GM19324 (cell line): ENCODE results near the gene POLR2F.
"Not testable (repeated sequence)": the region's sequence is repeated elsewhere in the genome, so short reads cannot be mapped to it uniquely, and the experiment has no call there.

Source experiments
- ATAC-seq: cut with Tn5 transposase; IDR thresholded peaks from one replicate; pipeline ENCODE4 v1.9.1; 2021; ENCODE audit warnings: mild to moderate bottlenecking, moderate library complexity; ENCODE audit not compliant: unreplicated experiment, low FRiP score

Gene POLR2F

GRCh38 chr22:37947142-37947795 is 6.2 kb upstream of the POLR2F start:
- ATAC-seq, result not testable (repeated sequence)

GRCh38 chr22:37951305-37951704 is 2.2 kb upstream of the POLR2F start:
- ATAC-seq, result no peak

- ATAC-seq, result not testable (repeated sequence)
These were observed 870 bp upstream of the POLR2F start for GRCh38 chr22:37952629-37953028.

GRCh38 chr22:37953062-37953436 is 450 bp upstream of the POLR2F start:
- no peak for ATAC-seq

GRCh38 chr22:37954686-37955085 is 1.2 kb downstream of the POLR2F start:
- ATAC-seq, result no peak

- ATAC-seq, result not testable (repeated sequence)
These were observed 2.4 kb downstream of the POLR2F start for GRCh38 chr22:37955825-37956397.

- no peak for ATAC-seq
These were observed 3.7 kb downstream of the POLR2F start for GRCh38 chr22:37957232-37957631.

- no peak for ATAC-seq
These were observed 5.8 kb downstream of the POLR2F start for GRCh38 chr22:37959231-37959825.

- no peak for ATAC-seq
These were observed 7.6 kb downstream of the POLR2F start for GRCh38 chr22:37961062-37961461.

GRCh38 chr22:37965940-37966664 is 12.6 kb downstream of the POLR2F start:
- ATAC-seq, result no peak

GRCh38 chr22:37967147-37967546 is 13.6 kb downstream of the POLR2F start:
- no peak for ATAC-seq

- no peak for ATAC-seq
These were observed 14.3 kb downstream of the POLR2F start for GRCh38 chr22:37967637-37968451.

GRCh38 chr22:37968452-37969251 is 15.2 kb downstream of the POLR2F start:
- no peak for ATAC-seq

GRCh38 chr22:37970864-37971263 is 17.4 kb downstream of the POLR2F start:
- no peak for ATAC-seq

GRCh38 chr22:37971475-37972434 is 18.3 kb downstream of the POLR2F start:
- ATAC-seq, result no peak

- no peak for ATAC-seq
These were observed 19.0 kb downstream of the POLR2F start for GRCh38 chr22:37972527-37972926.

- no peak for ATAC-seq
These were observed 20.0 kb downstream of the POLR2F start for GRCh38 chr22:37973271-37974170.

- ATAC-seq, result no peak
These were observed 21.7 kb downstream of the POLR2F start for GRCh38 chr22:37975153-37975552.
